GM20000 (cell line): Measurements from ENCODE around the gene TLL1.

ENCODE experiments used
- DNase-seq: peaks from one replicate; pipeline ENCODE4 v3.0.0; 2012; ENCODE audit warnings: low spot score
- TF ChIP-seq, protein P1 (sequence below): IDR thresholded peaks from 2 replicates; pipeline ENCODE4 v1.5.1; 2012; ENCODE audit warnings: mild to moderate bottlenecking, control low read depth; ENCODE audit errors: extremely low read depth, missing control alignments

The TLL1 gene

GRCh38 chr4:166012129-166013030, 139.3 kb downstream of the TLL1 start:
- TF ChIP-seq, protein P1, sequence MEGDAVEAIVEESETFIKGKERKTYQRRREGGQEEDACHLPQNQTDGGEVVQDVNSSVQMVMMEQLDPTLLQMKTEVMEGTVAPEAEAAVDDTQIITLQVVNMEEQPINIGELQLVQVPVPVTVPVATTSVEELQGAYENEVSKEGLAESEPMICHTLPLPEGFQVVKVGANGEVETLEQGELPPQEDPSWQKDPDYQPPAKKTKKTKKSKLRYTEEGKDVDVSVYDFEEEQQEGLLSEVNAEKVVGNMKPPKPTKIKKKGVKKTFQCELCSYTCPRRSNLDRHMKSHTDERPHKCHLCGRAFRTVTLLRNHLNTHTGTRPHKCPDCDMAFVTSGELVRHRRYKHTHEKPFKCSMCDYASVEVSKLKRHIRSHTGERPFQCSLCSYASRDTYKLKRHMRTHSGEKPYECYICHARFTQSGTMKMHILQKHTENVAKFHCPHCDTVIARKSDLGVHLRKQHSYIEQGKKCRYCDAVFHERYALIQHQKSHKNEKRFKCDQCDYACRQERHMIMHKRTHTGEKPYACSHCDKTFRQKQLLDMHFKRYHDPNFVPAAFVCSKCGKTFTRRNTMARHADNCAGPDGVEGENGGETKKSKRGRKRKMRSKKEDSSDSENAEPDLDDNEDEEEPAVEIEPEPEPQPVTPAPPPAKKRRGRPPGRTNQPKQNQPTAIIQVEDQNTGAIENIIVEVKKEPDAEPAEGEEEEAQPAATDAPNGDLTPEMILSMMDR, result no peak
- DNase-seq, result no peak

- DNase-seq, result no peak
- TF ChIP-seq, protein P1, result no peak
Observed at GRCh38 chr4:166014411-166014810, 141.4 kb downstream of the TLL1 start.

GRCh38 chr4:166017804-166018203, 144.8 kb downstream of the TLL1 start:
- no peak for DNase-seq

DNA sequence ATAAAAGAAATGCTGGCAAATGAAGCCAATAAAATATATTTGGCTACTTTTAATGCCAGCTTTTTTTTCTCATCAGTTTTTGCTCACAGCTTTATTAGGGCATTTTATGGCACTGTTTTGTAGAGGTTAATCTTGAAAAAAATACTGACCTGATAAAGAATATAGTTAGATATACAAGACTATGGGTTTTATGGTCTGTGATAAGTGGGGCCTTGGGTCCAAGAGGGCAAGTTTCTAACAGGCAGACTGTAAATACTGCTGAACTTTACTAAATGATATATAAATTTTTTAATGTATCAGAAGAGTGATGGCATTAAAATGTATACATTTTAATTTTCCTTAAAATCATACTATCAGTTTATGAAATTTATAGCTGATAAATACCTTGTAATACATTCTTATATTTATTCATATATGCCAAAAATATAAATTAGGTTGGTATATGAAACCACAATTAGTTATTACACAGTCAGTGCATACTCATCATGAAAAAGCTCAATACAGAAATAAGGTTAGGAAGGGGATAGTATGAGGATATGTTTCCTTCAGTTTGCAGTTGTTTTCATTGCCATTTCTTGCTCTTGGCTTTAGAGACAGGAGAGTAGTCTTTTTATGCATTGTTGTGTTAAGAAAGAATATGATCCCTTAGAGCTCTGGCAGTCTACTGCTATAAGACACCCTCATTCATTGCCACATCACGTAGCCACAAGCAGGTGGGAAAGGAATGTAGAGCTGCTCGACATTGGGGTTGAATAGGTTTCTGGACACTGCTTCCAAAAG, 146.6 kb downstream of the TLL1 start:
- TF ChIP-seq, protein P1, result no peak
- DNase-seq, result no peak

More at GRCh38 chr4:166017804-166018203, 144.8 kb downstream of the TLL1 start:
- TF ChIP-seq, protein P1, result no peak

GRCh38 chr4:166021617-166022016, 148.6 kb downstream of the TLL1 start:
- DNase-seq, result no peak
- TF ChIP-seq, protein P1, result no peak

- TF ChIP-seq, protein P1, result no peak
- no peak for DNase-seq
Observed at GRCh38 chr4:166034965-166035364, 161.9 kb downstream of the TLL1 start.

DNA sequence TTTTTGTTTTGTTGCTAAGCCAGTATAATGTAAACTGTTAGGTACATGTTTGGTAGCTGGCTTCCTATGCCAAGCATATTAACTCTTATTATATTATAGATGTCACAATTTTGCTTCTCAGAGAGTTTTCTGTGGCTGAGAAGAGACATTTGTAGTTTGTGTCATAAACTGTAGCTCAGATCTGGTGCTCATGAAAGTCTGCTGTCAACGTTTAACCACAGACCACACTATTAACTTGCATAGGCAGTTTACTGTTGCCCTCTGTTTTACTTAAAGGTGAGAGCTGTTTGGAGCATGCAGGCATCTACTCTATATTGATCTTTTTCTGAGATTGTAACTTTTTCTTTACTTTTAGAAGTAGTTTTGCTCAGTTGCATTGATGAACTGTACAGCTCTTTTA, 166.8 kb downstream of the TLL1 start:
- no peak for DNase-seq
- TF ChIP-seq, protein P1, result no peak
